ENCODE measurements around the gene ST6GALNAC2.

Gene ST6GALNAC2

DNA sequence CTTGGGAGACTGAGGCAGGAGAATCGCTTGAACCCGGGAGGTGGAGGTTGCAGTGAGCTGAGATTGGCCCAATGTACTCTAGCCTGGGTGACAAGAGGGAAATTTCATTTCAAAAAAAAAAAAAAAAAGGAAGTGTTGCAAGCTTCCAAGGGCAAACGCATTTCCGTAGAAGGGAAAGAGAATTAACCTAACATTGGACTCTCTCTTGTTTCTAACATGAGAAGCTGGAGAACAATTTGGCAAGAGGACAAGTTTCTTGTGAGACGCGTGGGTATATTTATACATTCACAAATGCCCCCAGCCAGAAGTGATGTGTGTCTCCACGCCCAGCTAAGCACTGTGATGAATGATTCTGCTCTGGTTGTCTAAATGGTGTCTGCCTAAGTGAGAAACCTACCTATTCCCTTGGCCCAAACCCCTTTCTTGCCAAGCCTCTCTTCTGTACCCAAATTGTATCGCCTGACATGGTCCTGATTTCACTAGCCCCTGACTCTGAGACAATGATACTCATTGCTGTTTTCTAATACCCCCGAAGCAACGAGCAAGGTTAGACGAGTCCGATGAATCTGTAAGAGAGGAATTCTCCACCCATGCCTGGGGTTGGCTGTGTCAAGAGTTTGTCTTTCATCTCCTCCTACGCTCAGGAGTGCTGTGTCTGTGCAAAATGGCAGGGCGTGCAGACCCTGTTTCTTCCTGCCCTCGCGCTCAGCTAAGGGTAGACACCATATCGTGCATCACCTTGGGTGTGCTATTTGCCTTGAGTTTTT lies 14.2 kb upstream of the ST6GALNAC2 start:
- DNase-seq (ENCODE audit: low read depth, low spot score), result no peak

GRCh38 chr17:76598004-76598439 lies 12.4 kb upstream of the ST6GALNAC2 start:
- DNase-seq (ENCODE audit: low read depth, low spot score), result no peak

- DNase-seq (ENCODE audit: low read depth, low spot score), result no peak
Observed at GRCh38 chr17:76597156-76598003, 11.7 kb upstream of the ST6GALNAC2 start.

GRCh38 chr17:76594690-76595089 lies 9.0 kb upstream of the ST6GALNAC2 start:
- no peak for DNase-seq (ENCODE audit: low read depth, low spot score)

DNA sequence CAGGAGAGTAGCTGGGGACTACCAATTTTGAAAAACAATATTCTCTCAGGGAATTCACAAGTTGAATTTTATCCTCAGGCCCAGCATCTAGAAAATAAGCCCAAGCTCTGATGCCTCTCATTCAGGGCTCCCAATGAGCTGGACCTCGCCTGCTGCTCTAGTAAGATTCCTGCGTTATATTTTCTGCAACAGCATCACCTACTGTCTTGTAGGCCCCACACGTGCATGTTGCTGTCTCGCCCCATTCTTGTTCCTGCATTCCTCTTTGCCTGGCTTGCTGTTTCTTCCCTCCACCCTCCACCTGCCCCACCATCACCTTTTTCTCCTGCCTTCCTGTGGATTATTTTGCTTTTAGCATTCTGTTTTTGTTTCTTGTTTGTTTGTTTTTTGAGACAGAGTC lies 8.3 kb upstream of the ST6GALNAC2 start:
- no peak for DNase-seq (ENCODE audit: low read depth, low spot score)

GRCh38 chr17:76593384-76593826 lies 7.7 kb upstream of the ST6GALNAC2 start:
- DNase-seq (ENCODE audit: low read depth, low spot score), result no peak

DNA sequence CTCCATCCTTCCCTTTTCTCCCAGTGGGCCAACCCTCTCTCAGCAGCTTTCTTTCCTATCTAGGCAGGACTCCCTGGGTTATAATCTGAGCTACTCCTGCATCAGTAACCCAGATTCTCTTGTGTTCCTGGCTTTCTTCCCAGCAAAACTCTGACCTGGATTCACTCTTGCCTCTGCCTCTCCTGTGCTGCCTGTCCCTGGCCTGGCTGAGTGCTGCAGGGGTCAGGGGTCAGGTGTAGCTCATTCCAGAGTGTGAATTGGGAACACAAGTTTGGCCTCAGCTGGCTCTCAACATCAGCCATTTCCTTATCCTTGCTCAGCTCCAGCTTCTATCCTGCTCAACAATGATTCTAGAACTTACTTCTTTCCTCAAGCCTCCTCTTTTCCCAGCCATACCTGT lies 2.5 kb upstream of the ST6GALNAC2 start:
- DNase-seq (ENCODE audit: low read depth, low spot score), result no peak

GRCh38 chr17:76586741-76587487 lies 1.3 kb upstream of the ST6GALNAC2 start:
- DNase-seq (ENCODE audit: low read depth, low spot score), result no peak

DNA sequence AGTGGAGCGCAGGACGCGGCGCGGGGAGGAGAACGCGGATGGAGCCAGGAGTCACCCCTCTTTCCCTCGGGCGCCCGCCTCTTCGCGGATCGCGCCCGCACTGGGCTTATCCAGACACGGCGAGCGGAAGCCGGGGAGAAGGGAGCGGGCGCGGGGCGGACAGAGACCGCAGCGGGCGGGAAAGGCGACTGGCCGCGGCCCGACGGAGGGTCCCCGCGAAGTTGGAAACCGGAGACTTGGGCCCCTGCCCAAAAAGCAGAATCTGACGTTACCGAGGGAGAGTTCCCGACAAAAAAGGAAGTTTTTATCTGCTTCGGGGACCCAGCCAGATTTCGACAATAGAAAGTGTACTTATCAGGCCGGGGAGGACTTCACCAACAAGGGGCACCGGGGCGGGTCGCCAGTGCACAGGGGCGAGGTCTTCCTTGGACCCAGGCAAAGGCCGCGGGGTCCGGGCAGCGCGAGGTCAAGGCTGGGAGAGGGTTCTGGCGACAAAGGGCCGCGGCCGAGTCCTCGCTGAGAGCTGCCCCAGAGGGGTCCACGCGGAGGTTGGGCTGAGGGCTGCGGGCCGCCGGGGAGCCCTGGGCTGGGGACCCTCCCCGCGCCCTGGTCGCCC lies 519 bp downstream of the ST6GALNAC2 start:
- no peak for DNase-seq (ENCODE audit: low read depth, low spot score)

DNA sequence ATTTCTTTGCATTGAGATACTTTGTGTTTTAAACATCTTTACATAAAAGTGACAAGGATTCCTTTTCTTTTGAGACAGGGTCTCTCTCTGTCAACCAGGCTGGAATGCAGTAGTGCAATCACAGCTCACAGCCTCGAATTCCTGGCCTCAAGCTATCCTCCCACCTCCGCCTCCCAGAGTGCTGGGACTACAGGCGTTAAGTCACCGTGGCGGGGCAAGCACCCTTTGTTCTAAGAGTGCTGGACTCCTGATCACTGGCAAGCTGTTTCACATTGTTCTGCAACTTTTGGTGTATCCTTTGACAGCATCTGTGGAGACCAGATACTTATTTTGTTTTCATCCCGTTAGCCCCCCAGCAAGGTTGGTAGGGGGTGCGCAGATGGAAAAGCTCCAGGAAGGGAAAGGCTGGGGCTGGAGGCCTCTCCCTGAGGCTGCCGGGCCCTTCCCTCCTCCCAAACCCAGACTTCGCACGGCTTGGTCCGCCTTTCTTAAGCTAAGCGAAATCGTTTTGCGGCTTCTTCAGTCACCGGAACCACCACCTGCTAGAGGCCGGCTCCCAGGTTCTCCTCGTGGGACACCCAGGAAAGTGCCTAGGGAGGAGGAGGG lies 1.1 kb downstream of the ST6GALNAC2 start:
- no peak for DNase-seq (ENCODE audit: low read depth, low spot score)

GRCh38 chr17:76582660-76583059 lies 3.0 kb downstream of the ST6GALNAC2 start:
- no peak for DNase-seq (ENCODE audit: low read depth, low spot score)

- DNase-seq (ENCODE audit: low read depth, low spot score), result no peak
Observed at GRCh38 chr17:76581515-76581914, 4.1 kb downstream of the ST6GALNAC2 start.

- no peak for DNase-seq (ENCODE audit: low read depth, low spot score)
Observed at GRCh38 chr17:76579281-76579680, 6.4 kb downstream of the ST6GALNAC2 start.

DNA sequence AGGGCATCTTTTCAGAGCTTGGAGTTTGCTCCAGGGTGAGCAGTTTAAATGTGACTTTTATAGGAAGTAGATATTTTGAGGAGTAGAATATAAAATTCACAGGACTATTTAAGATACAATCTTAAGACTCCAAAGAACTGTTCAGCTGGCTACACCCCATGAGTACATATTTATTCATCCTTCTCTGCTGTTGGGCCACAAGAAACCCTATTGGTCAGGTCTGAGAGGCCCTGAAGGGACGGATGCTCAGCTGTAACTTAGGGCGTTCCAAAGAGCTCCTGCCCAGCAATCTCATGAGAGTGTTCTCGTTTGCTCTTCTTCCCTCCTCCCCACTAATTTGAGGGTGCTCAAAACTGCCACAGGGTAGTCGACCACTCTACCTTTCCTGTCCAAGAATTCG lies 7.3 kb downstream of the ST6GALNAC2 start:
- DNase-seq (ENCODE audit: low read depth, low spot score), result no peak

- DNase-seq (ENCODE audit: low read depth, low spot score), result no peak
Observed at GRCh38 chr17:76577876-76578275, 7.8 kb downstream of the ST6GALNAC2 start.

GRCh38 chr17:76576189-76576588 lies 9.5 kb downstream of the ST6GALNAC2 start:
- no peak for DNase-seq (ENCODE audit: low read depth, low spot score)

DNA sequence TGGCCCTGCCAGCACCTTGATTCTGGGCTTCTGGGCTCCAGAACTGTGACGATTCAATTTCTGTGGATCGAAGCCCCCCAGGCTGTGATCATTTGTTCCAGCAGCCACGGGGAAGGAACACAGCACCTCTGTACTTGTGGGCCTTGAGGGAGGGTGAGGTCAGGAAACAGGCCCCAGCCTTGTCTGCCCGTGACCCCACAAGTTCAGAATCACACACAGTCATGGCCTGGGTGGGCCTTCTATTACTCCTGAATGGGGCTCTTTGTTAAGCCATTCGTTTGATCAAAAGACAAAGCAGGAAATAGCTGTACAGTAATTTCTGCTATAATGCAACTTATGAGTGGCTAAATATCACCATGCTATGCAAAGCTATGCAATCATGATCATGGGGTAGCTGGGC lies 10.1 kb downstream of the ST6GALNAC2 start:
- DNase-seq (ENCODE audit: low read depth, low spot score), result no peak

DNA sequence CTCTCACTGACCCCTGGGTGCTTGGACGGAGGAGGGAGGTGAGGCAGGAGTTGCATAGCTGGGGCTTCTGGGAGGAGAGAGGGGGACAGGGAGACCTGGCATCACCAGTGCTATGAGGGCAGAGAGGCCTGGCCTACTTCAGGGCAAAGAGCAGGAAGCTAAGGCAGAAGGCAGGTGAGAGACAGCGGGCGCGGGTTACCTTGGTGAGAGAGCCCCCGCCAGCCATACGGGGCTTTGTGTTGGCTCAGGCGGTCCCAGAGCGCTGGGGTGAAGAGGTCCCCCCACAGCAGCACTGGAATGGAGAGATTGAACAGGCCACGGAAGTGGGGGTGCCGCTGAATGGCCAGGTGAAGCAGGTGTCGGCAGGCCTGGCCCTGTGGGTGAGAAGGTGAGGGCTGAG lies 11.5 kb downstream of the ST6GALNAC2 start:
- no peak for DNase-seq (ENCODE audit: low read depth, low spot score)

DNA sequence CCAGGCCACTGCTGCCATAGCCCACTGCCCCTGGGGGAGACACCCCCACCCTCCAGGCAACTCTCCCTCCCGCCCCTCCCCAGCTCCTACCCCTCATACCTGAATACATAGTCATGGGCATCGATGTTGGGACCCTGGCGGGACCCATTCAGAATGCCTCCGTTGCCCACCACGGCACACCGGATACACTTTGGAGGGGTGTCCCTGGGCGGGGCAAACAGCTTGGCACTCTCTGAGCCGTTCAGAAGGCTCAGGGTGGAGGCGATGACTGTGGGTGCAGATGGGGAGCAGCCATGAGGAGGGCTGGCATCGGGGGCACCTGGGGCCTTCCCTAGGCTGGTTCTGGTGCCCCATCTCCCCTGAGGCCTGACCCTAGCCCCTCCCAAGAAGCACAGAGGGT lies 12.6 kb downstream of the ST6GALNAC2 start:
- DNase-seq (ENCODE audit: low read depth, low spot score), result no peak

- no peak for DNase-seq (ENCODE audit: low read depth, low spot score)
Observed at GRCh38 chr17:76572201-76572910, 13.3 kb downstream of the ST6GALNAC2 start.
